BE2C (cell line): ENCODE data around the gene TMC6.

ENCODE experiments used
- DNase-seq: peaks from one replicate; pipeline ENCODE4 v3.0.0-alpha.2; 2020
- H3K27me3 ChIP-seq: fragments of 250-450 bp; sonication (Bioruptor Pico); 2 replicates; pipeline ENCODE4 v1.5.1; 2020; ENCODE audit warnings: mild to moderate bottlenecking
- H3K36me3 ChIP-seq: fragments of 250-450 bp; sonication (Bioruptor Pico); 2 replicates; pipeline ENCODE4 v1.5.1; 2020; ENCODE audit warnings: mild to moderate bottlenecking
- H3K4me1 ChIP-seq: fragments of 250-450 bp; sonication (Bioruptor Pico); 2 replicates; pipeline ENCODE4 v1.5.1; 2020
- H3K4me3 ChIP-seq: 2 replicates; pipeline ENCODE4 v1.5.1; 2011; ENCODE audit warnings: low read depth, low read length
- H3K9me3 ChIP-seq: fragments of 250-450 bp; sonication (Bioruptor Pico); 2 replicates; pipeline ENCODE4 v1.5.1; 2020
- CTCF ChIP-seq: IDR thresholded peaks from 2 replicates; pipeline ENCODE4 v1.5.1; 2012; ENCODE audit warnings: mild to moderate bottlenecking, low read depth, low read length

The TMC6 gene

GRCh38 chr17:78112518-78113471 lies 15.8 kb downstream of the TMC6 start:
- Histone ChIP-seq H3K36me3 (no peaks in the 10 kb centered on the region), H3K4me3 (no peak overlapping the region), H3K27me3 (no peaks in the 10 kb centered on the region), H3K4me1 (peaks cover 5% of the 10 kb centered on the region), H3K9me3 (no peaks in the 10 kb centered on the region)
- TF ChIP-seq CTCF, result peak; percentile 97
- peak; percentile 91 for DNase-seq

DNA sequence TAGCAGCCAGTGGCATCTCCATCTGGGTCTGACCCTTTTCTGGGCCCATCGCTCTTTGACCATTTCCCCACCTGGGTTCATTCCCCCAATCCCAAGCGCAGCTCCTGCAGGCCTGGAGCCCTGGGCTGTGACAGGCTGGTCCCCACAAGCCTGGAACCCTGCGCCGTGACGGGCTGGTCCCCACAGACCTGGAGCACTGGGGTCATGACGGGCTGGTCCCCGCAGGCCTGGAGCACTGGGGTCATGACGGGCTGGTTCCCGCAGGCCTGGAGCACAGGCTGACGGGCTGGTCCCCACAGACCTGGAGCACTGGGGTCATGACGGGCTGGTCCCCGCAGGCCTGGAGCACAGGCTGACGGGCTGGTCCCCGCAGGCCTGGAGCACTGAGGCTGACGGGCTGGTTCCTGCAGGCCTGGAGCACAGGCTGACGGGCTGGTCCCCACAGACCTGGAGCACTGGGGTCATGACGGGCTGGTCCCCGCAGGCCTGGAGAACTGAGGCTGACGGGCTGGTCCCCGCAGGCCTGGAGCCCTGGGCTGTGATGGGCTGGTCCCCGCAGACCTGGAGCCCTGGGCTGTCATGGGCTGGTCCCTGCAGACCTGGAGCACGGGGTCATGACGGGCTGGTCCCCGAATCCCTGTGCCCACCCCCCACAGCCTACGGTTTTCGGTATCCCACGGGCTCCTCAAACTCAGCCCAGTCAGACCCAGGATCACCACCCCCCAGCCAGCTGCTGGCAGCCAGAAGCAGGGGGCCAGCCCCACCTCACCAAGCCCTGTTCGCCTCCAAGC lies 16.6 kb downstream of the TMC6 start:
- Histone ChIP-seq H3K4me1 (peaks cover 5% of the 10 kb centered on the region), H3K4me3 (no peak overlapping the region), H3K27me3 (no peaks in the 10 kb centered on the region), H3K36me3 (no peaks in the 10 kb centered on the region), H3K9me3 (no peaks in the 10 kb centered on the region)
- TF ChIP-seq CTCF, result no peak
- no peak for DNase-seq

DNA sequence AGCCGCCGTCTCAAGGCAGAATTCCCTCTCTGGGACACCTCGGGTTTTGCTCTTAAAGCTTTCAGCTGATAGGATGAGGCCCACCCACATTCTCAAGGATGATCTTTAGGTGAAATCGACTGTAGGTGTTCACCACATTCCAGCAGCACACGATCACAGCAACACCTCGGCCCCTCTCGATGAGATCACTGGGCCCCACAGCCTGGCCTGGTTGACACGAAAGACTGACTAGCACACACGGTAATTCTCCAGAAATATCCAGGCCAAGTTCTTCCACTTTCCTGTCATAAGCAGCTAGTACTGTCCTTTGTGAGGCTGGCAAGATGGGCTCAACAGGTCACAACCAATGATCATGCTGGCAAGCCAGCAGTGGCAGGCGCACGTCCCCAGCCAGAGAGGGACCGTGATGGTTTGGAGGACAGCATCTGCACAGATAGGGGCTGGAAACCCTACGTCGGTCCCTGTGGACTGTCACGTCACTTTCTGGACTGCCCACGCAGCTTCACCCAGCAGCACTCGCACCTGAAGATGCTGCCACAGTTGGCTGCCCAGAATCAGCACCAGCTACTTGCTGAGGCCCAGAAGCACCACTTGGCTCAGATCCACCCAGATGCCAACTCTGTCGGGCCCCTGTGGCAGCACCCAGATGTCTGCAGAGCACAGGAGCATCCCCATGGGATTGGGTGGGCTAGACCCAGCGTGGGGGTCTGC lies 17.4 kb downstream of the TMC6 start:
- H3K9me3 ChIP-seq, result no peaks in the 10 kb centered on the region
- H3K4me1 ChIP-seq, result peaks cover 5% of the 10 kb centered on the region
- no peaks in the 10 kb centered on the region for H3K27me3 ChIP-seq
- H3K4me3 ChIP-seq, result no peak overlapping the region
- DNase-seq, result no peak
- TF ChIP-seq CTCF, result no peak
- H3K36me3 ChIP-seq, result no peaks in the 10 kb centered on the region

DNA sequence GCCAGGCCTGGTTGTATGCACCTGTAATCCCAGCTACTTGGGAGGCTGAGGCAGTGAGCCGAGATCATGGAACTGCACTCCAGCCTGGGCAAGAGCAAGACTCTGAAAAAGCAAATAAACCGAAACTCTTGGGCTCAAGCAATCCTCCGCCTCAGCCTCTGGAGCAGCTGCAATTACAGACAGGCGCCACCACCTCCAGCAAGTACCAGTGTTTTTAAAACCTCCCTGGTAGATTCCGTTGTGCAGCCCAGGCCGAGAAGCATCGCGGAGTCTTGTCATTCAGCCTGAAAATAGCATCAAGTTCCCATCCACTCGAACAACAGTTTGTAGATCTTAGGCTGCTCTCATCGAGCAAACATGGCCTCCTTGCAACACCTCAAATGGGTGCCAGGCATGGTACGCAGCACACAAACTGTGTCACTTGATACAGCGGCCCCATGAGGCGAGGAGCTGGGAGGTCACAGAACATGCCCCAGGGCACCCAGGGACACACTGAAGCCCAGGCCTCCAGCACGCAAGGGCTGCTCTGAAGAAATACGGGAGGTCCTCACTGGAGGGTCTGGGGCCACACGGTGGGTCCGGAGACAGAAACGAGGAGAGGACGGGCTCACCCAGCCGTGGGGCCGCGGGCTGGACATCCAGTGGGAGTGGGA lies 18.1 kb downstream of the TMC6 start:
- TF ChIP-seq CTCF, result no peak

GRCh38 chr17:78109489-78109761 lies 19.1 kb downstream of the TMC6 start:
- H3K4me3 ChIP-seq, result no peak overlapping the region

More for the DNA sequence above, 18.1 kb downstream of the TMC6 start:
- Histone ChIP-seq H3K9me3 (no peaks in the 10 kb centered on the region), H3K4me1 (peaks cover 5% of the 10 kb centered on the region), H3K27me3 (no peaks in the 10 kb centered on the region), H3K36me3 (no peaks in the 10 kb centered on the region), H3K4me3 (no peak overlapping the region)
- peak; percentile 39 for DNase-seq

More at GRCh38 chr17:78109489-78109761, 19.1 kb downstream of the TMC6 start:
- H3K27me3 ChIP-seq, result no peaks in the 10 kb centered on the region
- H3K4me1 ChIP-seq, result peaks cover 5% of the 10 kb centered on the region
- H3K9me3 ChIP-seq, result no peaks in the 10 kb centered on the region
- H3K36me3 ChIP-seq, result peaks cover 3% of the 10 kb centered on the region
- TF ChIP-seq CTCF, result no peak
- DNase-seq, result no peak
